A549 (cell line): ENCODE measurements around the gene NIBAN1. TPM values are rescaled to one million over a fixed set of nuclear protein-coding genes. Genes with fewer than 3 reads are reported as not detected.

ENCODE experiments used
- ATAC-seq, 2 experiments: fragments of 200-7000 bp in 1 of 2; fragments of >200 bp in 1 of 2; cut with Nextera tagmentation in 1 of 2; cut with Tn5 transposase in 1 of 2; 3 replicates each; pipeline versions ENCODE4 v1.8.0 to v1.9.1; 2018 to 2020; ENCODE audit warnings: mild to moderate bottlenecking in 1 of 2, moderate library complexity in 1 of 2
- CTCF ChIA-PET: fragments of 300-600 bp; sonication (Branson Sonifier 250); formaldehyde crosslinking; extraction: SDS; loops from one replicate; lab custom pipeline; 2021; ENCODE audit warnings: antibody characterized with exemption, inconsistent platforms; lab: Yijun Ruan, JAX
- POLR2A ChIA-PET: fragments of 350-600 bp; formaldehyde crosslinking; extraction: SDS; loops from one replicate; lab custom pipeline; 2021; ENCODE audit warnings: antibody characterized with exemption, inconsistent platforms; lab: Yijun Ruan, JAX
- DNase-seq, 2 experiments: peaks; one replicate each; pipeline versions ENCODE4 v3.0.0 to v3.0.0-alpha.2; 2011 to 2016; ENCODE audit warnings: low read depth in 1 of 2, low spot score in 1 of 2
- FAIRE-seq: peaks from 2 replicates; lab custom pipeline; 2011; peaks lifted over from hg19 to GRCh38; lab: Jason Lieb, UNC
- H3K27ac ChIP-seq, 2 experiments: fragments of >200 bp; sonication (Bioruptor Twin); formaldehyde crosslinking; 3 replicates each; pipeline ENCODE4 v1.5.1; 2016 to 2017
- H3K4me1 ChIP-seq: fragments of >200 bp; sonication (Bioruptor Twin); formaldehyde crosslinking; 3 replicates; pipeline ENCODE4 v1.6.1; 2016
- H3K4me2 ChIP-seq: fragments of >200 bp; sonication (Bioruptor Twin); formaldehyde crosslinking; 3 replicates; pipeline ENCODE4 v1.6.1; 2016
- H3K4me3 ChIP-seq: fragments of >200 bp; sonication (Bioruptor Twin); formaldehyde crosslinking; 3 replicates; pipeline ENCODE4 v1.5.1; 2016
- H3K9me3 ChIP-seq: fragments of >200 bp; sonication (Bioruptor Twin); formaldehyde crosslinking; 3 replicates; pipeline ENCODE4 v1.6.1; 2016
- CEBPB ChIP-seq, 2 experiments: fragments of >200 bp in 1 of 2; sonication (Bioruptor Twin) in 1 of 2; formaldehyde crosslinking in 1 of 2; IDR thresholded peaks; 2 replicates each; pipeline ENCODE4 v1.6.1; 2012 to 2016
- CHD2 ChIP-seq: fragments of 150-350 bp; IDR thresholded peaks from 2 replicates; pipeline ENCODE4 v1.6.1; 2014; ENCODE audit warnings: low read length; ENCODE audit not compliant: partially characterized antibody
- EHF ChIP-seq: fragments of 250-450 bp; sonication (Bioruptor Pico); IDR thresholded peaks from 2 replicates; pipeline ENCODE4 v1.5.0; 2020; ENCODE audit warnings: mild to moderate bottlenecking
- EHMT2 ChIP-seq: fragments of 200-600 bp; sonication (generic); IDR thresholded peaks from 2 replicates; pipeline ENCODE4 v1.6.1; 2016; ENCODE audit warnings: antibody characterized with exemption, low read depth, mild to moderate bottlenecking, moderate library complexity
- EP300 ChIP-seq, 2 experiments: fragments of >200 bp; sonication (Bioruptor Twin); formaldehyde crosslinking; IDR thresholded peaks; 2 replicates in 1 of 2; 3 replicates in 1 of 2; pipeline ENCODE4 v1.6.1; 2016 to 2017
- FOSB ChIP-seq: fragments of 250-450 bp; sonication (Bioruptor Pico); IDR thresholded peaks from 2 replicates; pipeline ENCODE4 v1.5.0; 2020; ENCODE audit warnings: mild to moderate bottlenecking, moderate library complexity
- FOSL2 ChIP-seq, 2 experiments: fragments of 450-650 bp in 1 of 2; fragments of >200 bp in 1 of 2; sonication (Bioruptor Twin) in 1 of 2; formaldehyde crosslinking; IDR thresholded peaks; 2 replicates each; pipeline versions ENCODE4 v1.5.0 to v1.6.1; 2016 to 2020; ENCODE audit warnings: mild to moderate bottlenecking in 1 of 2, moderate library complexity in 1 of 2
- FOXS1 ChIP-seq: fragments of 250-450 bp; sonication (Bioruptor Pico); IDR thresholded peaks from 2 replicates; pipeline ENCODE4 v1.5.0; 2020; ENCODE audit warnings: mild to moderate bottlenecking, moderate library complexity
- GATA3 ChIP-seq: IDR thresholded peaks from 2 replicates; pipeline ENCODE4 v1.6.1; 2012; ENCODE audit warnings: borderline replicate concordance
- JUNB ChIP-seq: fragments of >200 bp; sonication (Bioruptor Twin); formaldehyde crosslinking; IDR thresholded peaks from 2 replicates; pipeline ENCODE4 v1.6.1; 2016
- KDM1A ChIP-seq: fragments of 200-600 bp; sonication (generic); IDR thresholded peaks from 2 replicates; pipeline ENCODE4 v1.6.1; 2016; ENCODE audit warnings: low read depth, mild to moderate bottlenecking
- MAFK ChIP-seq: fragments of 450-650 bp; IDR thresholded peaks from 2 replicates; pipeline ENCODE4 v1.6.1; 2014; ENCODE audit not compliant: partially characterized antibody
- NFE2L2 ChIP-seq: fragments of 150-350 bp; conservative IDR thresholded peaks from 2 replicates; pipeline ENCODE4 v1.6.1; 2014; ENCODE audit warnings: low read length
- PHF8 ChIP-seq: fragments of 200-600 bp; sonication (generic); IDR thresholded peaks from 2 replicates; pipeline ENCODE4 v1.6.1; 2016; ENCODE audit warnings: low read depth, mild to moderate bottlenecking, antibody characterized with exemption, moderate library complexity, borderline replicate concordance
- POLR2AphosphoS2 ChIP-seq: conservative IDR thresholded peaks from 2 replicates; pipeline ENCODE4 v1.6.1; 2012; ENCODE audit warnings: low read length, improper control_type of control experiment, inconsistent platforms
- RFX5 ChIP-seq: fragments of 450-650 bp; IDR thresholded peaks from 2 replicates; pipeline ENCODE4 v1.7.1; 2014; ENCODE audit warnings: antibody characterized with exemption, mild to moderate bottlenecking, moderate library complexity
- SREBF2 ChIP-seq: fragments of 450-650 bp; IDR thresholded peaks from 2 replicates; pipeline ENCODE4 v1.6.1; 2014; ENCODE audit warnings: mild to moderate bottlenecking, moderate library complexity
- ZSCAN20 ChIP-seq: fragments of 250-450 bp; sonication (Bioruptor Pico); IDR thresholded peaks from 2 replicates; pipeline ENCODE4 v1.8.0; 2022; ENCODE audit warnings: mild to moderate bottlenecking, moderate library complexity
- WGBS: methylation state at CpG from one replicate; pipeline ENCODE4 v1.1.6; 2017; ENCODE audit errors: missing lambda C conversion rate; 5-methylcytosine and 5-hydroxymethylcytosine counted together
- polyA plus RNA-seq, 4 experiments: library from polyadenylated mRNA; depleted of rRNA in 3 of 4; stranded (reverse); fragments of >200 nt; fragmentation: RNase III in 1 of 4; extraction: RNeasy Plus Mini Kit Qiagen cat#74134 plus additional on column Dnase treatment in 1 of 4; gene quantifications; 2 replicates in 3 of 4; 3 replicates in 1 of 4; pipeline ENCODE4 v1.2.3, GENCODE V29; 2011 to 2017
- TF ChIP-seq, protein P1 (sequence below): fragments of 250-450 bp; sonication (Bioruptor Pico); IDR thresholded peaks from 2 replicates; pipeline ENCODE4 v1.5.0; 2020; ENCODE audit warnings: low read depth, mild to moderate bottlenecking, moderate library complexity
- TF ChIP-seq, protein P2 (sequence below): fragments of 200-600 bp; sonication (generic); IDR thresholded peaks from 2 replicates; pipeline ENCODE4 v1.6.1; 2016; ENCODE audit warnings: antibody characterized with exemption, mild to moderate bottlenecking, moderate library complexity
- TF ChIP-seq, protein P3 (sequence below): fragments of 150-350 bp; IDR thresholded peaks from 2 replicates; pipeline ENCODE4 v1.6.1; 2014; ENCODE audit warnings: low read depth, mild to moderate bottlenecking, low read length
- TF ChIP-seq, protein P4 (sequence below): fragments of 450-650 bp; IDR thresholded peaks from 2 replicates; pipeline ENCODE4 v1.6.1; 2014; ENCODE audit warnings: antibody characterized with exemption

NIBAN1 gene
- polyA plus RNA-seq, 2 of the 4 experiments (the other 2 are of a cell fraction) = 0.35 to 12.7 TPM

DNA sequence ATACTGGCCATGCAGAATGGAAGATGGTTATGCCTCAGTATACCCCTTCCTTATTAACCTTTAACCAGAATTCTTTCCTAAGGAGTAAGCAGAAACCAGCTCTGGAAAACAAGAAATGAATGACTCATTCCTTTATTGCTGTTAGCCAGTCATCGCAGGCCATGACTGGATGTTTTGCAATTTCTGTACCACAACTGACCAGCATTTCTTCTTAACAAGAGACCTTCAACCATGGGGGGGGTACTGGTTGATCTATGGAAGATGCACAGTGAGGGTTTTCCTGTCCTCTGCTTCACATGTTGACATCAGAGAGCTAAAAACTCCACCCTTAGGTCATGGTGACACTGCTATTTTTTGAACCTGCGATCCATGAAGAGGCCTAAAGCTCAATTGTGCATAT lies 43.0 kb upstream of the NIBAN1 start:
- WGBS = 52% methylated on average over 2 of the region's 2 CpGs
- Histone ChIP-seq H3K27ac (peak overlapping the region; percentile 44 to 65), H3K4me3 (no peak overlapping the region), H3K4me1 (peaks cover 14% of the 10 kb centered on the region), H3K9me3 (no peaks in the 10 kb centered on the region), H3K4me2 (peak overlapping the region; percentile 65)
- peak; percentile 18 to 65 for DNase-seq
- CTCF ChIA-PET = no interaction called here
- TF ChIP-seq CEBPB (IDR thresholded peaks at IDR 0.05) (peak; percentile 60 to 84; a peak in 3 of 4 replicates), KDM1A (no peak), JUNB (peak; percentile 39; the same call in 1 of the 2 replicates), EHMT2 (no peak), MAFK (peak; percentile 38), NFE2L2 (peak; percentile 63), FOSL2 (IDR thresholded peaks at IDR 0.05) (peak; percentile 29; the same call in 1 of the 2 replicates), FOSL2 (CRISPR knock-in tag; IDR thresholded peaks at IDR 0.05) (peak; percentile 87)
- TF ChIP-seq, protein P1, sequence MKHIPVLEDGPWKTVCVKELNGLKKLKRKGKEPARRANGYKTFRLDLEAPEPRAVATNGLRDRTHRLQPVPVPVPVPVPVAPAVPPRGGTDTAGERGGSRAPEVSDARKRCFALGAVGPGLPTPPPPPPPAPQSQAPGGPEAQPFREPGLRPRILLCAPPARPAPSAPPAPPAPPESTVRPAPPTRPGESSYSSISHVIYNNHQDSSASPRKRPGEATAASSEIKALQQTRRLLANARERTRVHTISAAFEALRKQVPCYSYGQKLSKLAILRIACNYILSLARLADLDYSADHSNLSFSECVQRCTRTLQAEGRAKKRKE = no peak
- peak; percentile 73 to 74; a peak in 4 of 6 replicates for ATAC-seq
- no peak for FAIRE-seq
- POLR2A ChIA-PET = interaction anchor here (0.5 kb wide), 1 partner anchor 643 kb away, joined by 3 read pairs; no protein-coding TSS in a partner anchor

DNA sequence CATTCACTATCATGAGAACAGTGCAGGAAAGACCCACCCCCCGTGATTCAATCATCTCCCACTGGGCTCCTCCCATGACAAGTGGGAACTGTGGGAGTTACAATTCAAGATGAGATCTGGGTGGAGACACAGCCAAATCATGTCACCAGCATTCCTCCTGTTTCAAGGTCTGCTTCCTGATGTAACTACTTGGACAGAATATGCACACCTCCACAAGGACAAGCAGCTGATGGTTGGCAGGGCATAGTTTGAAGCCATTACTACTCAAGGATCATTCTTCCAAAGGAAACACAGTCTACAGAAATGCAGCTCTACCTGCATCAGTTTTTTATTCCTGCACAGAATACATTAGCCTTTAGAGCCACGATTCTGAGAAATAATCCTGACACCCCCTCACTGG lies 42.6 kb upstream of the NIBAN1 start:
- peaks cover 14% of the 10 kb centered on the region for H3K4me1 ChIP-seq
- DNase-seq = peak in 1 of 2 experiments; percentile 28
- H3K4me2 ChIP-seq = peak overlapping the region; percentile 65
- ChIA-PET CTCF (no interaction called here), POLR2A (interaction anchor here (0.5 kb wide), 1 partner anchor 643 kb away, joined by 3 read pairs; no protein-coding TSS in a partner anchor)
- FAIRE-seq = no peak
- TF ChIP-seq, protein P2, sequence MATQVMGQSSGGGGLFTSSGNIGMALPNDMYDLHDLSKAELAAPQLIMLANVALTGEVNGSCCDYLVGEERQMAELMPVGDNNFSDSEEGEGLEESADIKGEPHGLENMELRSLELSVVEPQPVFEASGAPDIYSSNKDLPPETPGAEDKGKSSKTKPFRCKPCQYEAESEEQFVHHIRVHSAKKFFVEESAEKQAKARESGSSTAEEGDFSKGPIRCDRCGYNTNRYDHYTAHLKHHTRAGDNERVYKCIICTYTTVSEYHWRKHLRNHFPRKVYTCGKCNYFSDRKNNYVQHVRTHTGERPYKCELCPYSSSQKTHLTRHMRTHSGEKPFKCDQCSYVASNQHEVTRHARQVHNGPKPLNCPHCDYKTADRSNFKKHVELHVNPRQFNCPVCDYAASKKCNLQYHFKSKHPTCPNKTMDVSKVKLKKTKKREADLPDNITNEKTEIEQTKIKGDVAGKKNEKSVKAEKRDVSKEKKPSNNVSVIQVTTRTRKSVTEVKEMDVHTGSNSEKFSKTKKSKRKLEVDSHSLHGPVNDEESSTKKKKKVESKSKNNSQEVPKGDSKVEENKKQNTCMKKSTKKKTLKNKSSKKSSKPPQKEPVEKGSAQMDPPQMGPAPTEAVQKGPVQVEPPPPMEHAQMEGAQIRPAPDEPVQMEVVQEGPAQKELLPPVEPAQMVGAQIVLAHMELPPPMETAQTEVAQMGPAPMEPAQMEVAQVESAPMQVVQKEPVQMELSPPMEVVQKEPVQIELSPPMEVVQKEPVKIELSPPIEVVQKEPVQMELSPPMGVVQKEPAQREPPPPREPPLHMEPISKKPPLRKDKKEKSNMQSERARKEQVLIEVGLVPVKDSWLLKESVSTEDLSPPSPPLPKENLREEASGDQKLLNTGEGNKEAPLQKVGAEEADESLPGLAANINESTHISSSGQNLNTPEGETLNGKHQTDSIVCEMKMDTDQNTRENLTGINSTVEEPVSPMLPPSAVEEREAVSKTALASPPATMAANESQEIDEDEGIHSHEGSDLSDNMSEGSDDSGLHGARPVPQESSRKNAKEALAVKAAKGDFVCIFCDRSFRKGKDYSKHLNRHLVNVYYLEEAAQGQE = no peak
- TF ChIP-seq FOXS1 (CRISPR knock-in tag) (no peak), CHD2 (no peak)
- TF ChIP-seq, protein P3, sequence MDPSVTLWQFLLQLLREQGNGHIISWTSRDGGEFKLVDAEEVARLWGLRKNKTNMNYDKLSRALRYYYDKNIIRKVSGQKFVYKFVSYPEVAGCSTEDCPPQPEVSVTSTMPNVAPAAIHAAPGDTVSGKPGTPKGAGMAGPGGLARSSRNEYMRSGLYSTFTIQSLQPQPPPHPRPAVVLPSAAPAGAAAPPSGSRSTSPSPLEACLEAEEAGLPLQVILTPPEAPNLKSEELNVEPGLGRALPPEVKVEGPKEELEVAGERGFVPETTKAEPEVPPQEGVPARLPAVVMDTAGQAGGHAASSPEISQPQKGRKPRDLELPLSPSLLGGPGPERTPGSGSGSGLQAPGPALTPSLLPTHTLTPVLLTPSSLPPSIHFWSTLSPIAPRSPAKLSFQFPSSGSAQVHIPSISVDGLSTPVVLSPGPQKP = no peak
- H3K9me3 ChIP-seq = no peaks in the 10 kb centered on the region
- H3K4me3 ChIP-seq = no peak overlapping the region
- WGBS = 29% methylated on average over 2 of the region's 2 CpGs
- peak overlapping the region in 1 of 2 experiments; percentile 65; a peak in 4 of 6 replicates for H3K27ac ChIP-seq
- ATAC-seq = peak in 1 of 2 experiments; percentile 50; a peak in 4 of 6 replicates

DNA sequence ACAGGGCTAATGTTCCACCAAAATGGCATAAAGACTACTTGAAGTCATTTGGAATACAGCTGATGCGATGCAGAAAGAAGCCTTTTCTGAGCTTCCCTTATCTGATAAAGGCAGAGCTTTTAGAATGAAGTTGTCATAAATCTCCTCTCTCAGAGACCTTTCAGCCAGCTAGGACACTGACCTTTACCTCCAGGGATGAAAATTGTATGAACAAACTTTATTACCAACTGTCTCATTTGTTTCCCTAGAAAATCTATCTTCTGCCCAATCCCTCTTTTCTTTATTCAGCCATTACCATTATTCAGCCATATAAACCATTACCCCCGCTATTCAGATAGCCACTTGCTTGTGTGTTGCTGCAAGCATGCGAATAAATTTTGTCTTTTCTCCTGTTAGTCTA lies 41.3 kb upstream of the NIBAN1 start:
- ChIA-PET CTCF (no interaction called here), POLR2A (no interaction called here)
- FAIRE-seq = no peak

DNA sequence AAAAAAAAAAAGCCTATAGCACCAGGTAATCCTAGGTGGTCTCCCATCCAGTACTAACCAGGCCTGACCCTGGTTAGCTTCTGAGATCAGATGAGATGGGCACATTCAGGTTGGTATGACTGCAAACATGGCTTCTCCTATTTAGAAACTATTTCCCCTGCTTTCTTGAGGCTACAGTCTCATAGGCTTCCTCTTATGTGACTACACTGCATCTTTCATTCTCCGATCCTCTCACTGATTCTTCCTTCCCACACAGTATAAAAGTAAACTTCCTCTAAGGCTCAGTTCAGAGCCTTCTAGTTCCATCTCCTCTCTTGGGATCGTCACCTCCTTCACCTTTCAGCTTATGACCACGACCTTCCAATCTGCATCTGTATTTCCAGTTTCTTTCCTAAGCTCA lies 40.6 kb upstream of the NIBAN1 start:
- Histone ChIP-seq H3K27ac (no peak overlapping the region), H3K4me2 (no peak overlapping the region), H3K9me3 (no peaks in the 10 kb centered on the region), H3K4me1 (peaks cover 14% of the 10 kb centered on the region), H3K4me3 (no peak overlapping the region)
- DNase-seq (no peak), ATAC-seq (no peak), FAIRE-seq (no peak)
- WGBS = 68% methylated on average over 3 of the region's 3 CpGs
- ChIA-PET POLR2A (no interaction called here), CTCF (no interaction called here)
- TF ChIP-seq CEBPB (IDR thresholded peaks at IDR 0.05) = no peak
- TF ChIP-seq, protein P1 = no peak
- TF ChIP-seq ZSCAN20 (CRISPR knock-in tag) = no peak
- TF ChIP-seq FOSB (CRISPR knock-in tag) = no peak
- TF ChIP-seq EHF = no peak
- TF ChIP-seq RFX5 = no peak
- no peak for TF ChIP-seq KDM1A
- no peak for TF ChIP-seq GATA3
- TF ChIP-seq, protein P4, sequence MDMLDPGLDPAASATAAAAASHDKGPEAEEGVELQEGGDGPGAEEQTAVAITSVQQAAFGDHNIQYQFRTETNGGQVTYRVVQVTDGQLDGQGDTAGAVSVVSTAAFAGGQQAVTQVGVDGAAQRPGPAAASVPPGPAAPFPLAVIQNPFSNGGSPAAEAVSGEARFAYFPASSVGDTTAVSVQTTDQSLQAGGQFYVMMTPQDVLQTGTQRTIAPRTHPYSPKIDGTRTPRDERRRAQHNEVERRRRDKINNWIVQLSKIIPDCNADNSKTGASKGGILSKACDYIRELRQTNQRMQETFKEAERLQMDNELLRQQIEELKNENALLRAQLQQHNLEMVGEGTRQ = no peak
- TF ChIP-seq SREBF2 = no peak
- TF ChIP-seq EP300 (IDR thresholded peaks at IDR 0.05) = no peak
- TF ChIP-seq POLR2AphosphoS2 = no peak
- no peak for TF ChIP-seq FOXS1 (CRISPR knock-in tag)
- no peak for TF ChIP-seq PHF8

More for the DNA sequence above, 41.3 kb upstream of the NIBAN1 start:
- H3K4me2 ChIP-seq = no peak overlapping the region
- TF ChIP-seq CEBPB (IDR thresholded peaks at IDR 0.05) (no peak), NFE2L2 (no peak)
- peaks cover 14% of the 10 kb centered on the region for H3K4me1 ChIP-seq
- H3K4me3 ChIP-seq = no peak overlapping the region
- H3K27ac ChIP-seq = no peak overlapping the region
- DNase-seq = no peak
- no peak for ATAC-seq
- no peaks in the 10 kb centered on the region for H3K9me3 ChIP-seq
- 94% methylated on average over 3 of the region's 3 CpGs for WGBS
